22Rv1 (cell line): ENCODE data around the gene INSYN2B.

Experiments used
- H3K27ac ChIP-seq: fragments of 450-650 bp; 2 replicates; pipeline ENCODE4 v1.5.1; 2017
- ZFX ChIP-seq: fragments of 450-650 bp; IDR thresholded peaks from 2 replicates; pipeline ENCODE4 v1.6.1; 2017; ENCODE audit warnings: antibody characterized with exemption, borderline replicate concordance
- TF ChIP-seq, protein P1 (sequence below): fragments of 450-650 bp; IDR thresholded peaks from 2 replicates; pipeline ENCODE4 v1.5.1; 2017; ENCODE audit warnings: mild to moderate bottlenecking

The INSYN2B gene

DNA sequence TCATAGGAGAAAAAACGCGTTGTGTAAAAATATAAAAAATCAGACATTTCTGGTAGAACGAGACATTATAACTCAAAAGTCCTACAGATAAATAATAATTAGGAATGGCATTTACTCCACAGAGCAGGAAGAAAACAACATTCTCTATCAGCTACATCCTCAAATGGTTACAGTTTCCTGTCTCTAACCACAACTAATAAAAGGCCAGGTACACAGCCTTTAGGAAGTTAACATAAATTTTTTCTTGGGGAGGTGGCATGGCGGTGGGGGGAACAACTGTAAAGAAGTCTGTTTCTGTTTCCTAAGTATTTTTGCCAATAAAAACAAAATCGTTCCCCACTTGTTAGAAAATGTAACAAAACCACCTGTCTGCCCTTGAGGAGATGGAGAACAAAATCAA is 44.5 kb downstream of the INSYN2B start:
- no peak for TF ChIP-seq ZFX
- TF ChIP-seq, protein P1, sequence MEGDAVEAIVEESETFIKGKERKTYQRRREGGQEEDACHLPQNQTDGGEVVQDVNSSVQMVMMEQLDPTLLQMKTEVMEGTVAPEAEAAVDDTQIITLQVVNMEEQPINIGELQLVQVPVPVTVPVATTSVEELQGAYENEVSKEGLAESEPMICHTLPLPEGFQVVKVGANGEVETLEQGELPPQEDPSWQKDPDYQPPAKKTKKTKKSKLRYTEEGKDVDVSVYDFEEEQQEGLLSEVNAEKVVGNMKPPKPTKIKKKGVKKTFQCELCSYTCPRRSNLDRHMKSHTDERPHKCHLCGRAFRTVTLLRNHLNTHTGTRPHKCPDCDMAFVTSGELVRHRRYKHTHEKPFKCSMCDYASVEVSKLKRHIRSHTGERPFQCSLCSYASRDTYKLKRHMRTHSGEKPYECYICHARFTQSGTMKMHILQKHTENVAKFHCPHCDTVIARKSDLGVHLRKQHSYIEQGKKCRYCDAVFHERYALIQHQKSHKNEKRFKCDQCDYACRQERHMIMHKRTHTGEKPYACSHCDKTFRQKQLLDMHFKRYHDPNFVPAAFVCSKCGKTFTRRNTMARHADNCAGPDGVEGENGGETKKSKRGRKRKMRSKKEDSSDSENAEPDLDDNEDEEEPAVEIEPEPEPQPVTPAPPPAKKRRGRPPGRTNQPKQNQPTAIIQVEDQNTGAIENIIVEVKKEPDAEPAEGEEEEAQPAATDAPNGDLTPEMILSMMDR, result no peak
- H3K27ac ChIP-seq, result no peak overlapping the region

DNA sequence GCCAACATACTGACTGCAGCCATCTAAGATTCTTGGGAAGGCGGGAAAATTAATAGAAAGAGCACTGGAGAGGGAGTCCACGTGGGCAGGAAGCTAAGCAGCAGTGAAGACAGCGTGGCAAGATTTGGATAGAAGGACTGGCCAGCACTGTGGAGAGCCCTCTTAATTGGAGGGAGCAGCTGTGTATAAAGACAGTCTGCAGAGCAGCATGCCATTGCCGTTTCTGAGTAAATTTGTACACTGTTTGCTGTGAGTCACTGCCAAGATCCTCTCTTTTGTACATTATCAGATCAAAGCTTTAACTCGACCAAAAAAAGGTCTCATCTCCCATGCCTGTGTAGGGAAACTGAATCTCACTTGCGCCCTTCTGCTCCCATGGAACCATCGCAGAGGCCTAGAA is 45.3 kb downstream of the INSYN2B start:
- no peak overlapping the region for H3K27ac ChIP-seq

DNA sequence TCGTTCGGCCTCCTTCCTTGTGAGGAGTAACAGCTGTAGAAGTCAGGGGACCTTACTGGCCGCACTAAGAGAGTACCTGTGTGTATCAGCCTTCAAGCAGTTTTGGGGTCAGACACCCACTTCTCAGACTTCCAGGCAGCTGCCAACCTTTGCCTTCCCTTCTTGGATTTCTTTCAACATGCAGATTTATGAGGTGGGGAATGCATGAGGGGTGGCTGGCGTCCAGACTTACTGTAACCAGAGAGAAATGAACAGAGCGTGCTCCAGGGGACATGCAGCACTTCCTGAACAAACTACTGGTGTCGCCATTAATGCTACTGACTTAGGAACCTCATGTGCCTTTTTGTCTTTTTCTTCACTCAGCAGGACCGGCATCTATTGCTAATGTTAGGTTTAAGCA is 46.7 kb downstream of the INSYN2B start:
- no peak overlapping the region for H3K27ac ChIP-seq
- no peak for TF ChIP-seq ZFX
- TF ChIP-seq, protein P1, result no peak

More for the DNA sequence above, 45.3 kb downstream of the INSYN2B start:
- no peak for TF ChIP-seq ZFX
- TF ChIP-seq, protein P1, result no peak

DNA sequence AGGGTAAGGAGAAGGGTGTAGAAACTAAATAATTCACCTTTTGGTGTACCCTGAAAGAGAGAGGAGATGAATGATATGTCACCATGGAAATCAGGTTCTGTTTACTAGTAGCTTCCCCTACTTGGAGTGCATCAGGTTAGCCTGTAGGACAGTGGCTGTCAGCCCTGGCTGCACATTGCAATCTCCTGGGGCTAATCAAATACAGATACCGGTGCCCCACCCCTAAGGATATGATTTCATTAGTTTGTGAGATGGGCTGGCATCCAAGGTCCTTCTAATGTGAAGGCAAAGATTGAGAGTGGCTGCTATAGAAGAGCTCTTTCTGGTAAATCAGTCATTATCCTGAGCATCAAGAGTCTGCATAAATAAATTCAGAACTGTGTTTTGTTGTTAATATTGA is 47.2 kb downstream of the INSYN2B start:
- no peak overlapping the region for H3K27ac ChIP-seq
- TF ChIP-seq ZFX, result no peak
- TF ChIP-seq, protein P1, result no peak

DNA sequence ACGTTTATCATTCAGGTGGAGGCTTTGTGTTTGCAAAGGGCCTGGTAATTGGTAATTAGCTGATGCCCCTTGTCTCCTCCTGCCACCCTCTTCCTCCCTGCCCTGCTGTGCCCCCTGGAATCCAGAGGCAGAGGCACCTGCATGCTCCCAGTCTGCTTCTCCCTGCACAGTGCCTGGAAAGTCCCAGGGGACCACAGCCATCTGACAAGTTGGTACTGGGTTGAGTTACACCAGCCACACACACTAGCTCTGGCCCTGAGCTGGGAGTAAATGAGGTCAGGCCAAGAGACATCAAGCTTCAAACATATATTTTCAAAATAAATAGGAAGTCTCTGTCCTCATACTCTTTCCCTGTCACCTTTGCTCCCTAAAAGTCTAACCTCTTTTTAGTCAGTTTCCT is 56.3 kb downstream of the INSYN2B start:
- TF ChIP-seq, protein P1, result no peak
- TF ChIP-seq ZFX, result no peak
- H3K27ac ChIP-seq, result no peak overlapping the region

DNA sequence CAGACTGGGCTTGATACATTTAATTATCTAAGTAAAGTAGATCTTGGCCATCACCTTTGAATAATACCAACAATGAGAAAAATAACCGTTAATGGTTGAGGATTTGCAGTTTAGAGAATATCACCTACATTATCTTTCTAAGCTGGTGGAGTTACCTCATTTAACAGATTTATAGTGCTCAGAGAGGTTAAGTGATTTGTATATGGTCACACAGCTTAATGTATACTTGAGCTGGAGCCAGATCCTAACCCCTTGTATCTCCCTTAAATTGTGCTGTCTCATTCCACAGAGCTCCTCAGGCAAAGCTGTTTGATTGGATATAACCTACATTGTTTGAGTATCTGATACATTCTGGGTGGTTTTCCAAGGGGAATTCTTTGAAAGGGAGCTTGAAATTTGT is 57.8 kb downstream of the INSYN2B start:
- TF ChIP-seq, protein P1, result no peak
- TF ChIP-seq ZFX, result no peak
- H3K27ac ChIP-seq, result no peak overlapping the region

DNA sequence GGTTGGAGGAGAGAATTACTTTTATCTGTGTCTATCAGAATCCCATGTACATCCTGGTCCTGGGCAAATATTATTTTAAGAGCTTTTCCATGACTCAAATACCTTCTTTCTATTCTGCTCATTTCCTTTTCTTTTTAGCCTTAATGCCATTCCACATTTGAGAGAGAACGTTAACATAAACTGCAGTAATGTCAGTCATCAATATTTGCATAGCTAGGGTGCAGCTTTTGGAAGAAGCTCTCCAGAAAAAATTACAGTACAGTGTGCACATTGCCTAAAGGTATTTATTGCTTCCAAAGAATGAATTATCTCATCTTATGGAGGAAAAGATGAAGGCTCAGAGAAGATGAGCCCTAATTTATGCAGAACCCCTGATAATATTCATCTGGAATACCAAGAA is 58.3 kb downstream of the INSYN2B start:
- no peak overlapping the region for H3K27ac ChIP-seq
- TF ChIP-seq ZFX, result no peak

DNA sequence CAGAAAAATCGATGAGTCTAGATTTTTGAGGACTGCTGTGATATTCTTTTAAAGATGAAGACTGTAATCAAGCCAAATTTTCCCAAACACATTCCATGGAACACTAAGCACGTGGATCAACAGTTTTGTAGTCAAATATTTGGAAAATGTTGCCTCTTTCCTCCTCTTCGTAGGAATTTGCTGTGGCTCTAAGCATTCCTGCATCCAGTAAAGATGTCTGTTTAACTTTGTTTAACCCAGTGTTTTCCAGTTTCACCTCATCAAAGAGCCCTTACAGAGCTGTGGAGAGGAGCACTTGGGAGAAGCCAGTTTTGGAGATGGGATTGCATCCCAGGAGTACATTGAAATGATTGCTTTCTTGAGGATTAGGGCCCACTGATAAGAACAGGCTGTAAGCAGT is 58.9 kb downstream of the INSYN2B start:
- TF ChIP-seq, protein P1, result no peak
- TF ChIP-seq ZFX, result no peak

More for the DNA sequence above, 58.9 kb downstream of the INSYN2B start:
- H3K27ac ChIP-seq, result no peak overlapping the region
